OCI-LY7 (cell line): ENCODE results near the gene HSPA1L. TPM values are rescaled to one million over a fixed set of nuclear protein-coding genes. Genes with fewer than 3 reads are reported as not detected.
"Not testable (repeated sequence)": the region's sequence is repeated elsewhere in the genome, so short reads cannot be mapped to it uniquely, and the experiment has no call there.

Experiments
- BruUV-seq: library from RNA; stranded (reverse); fragments of 400-500 nt; replicated peaks from 2 replicates; lab custom pipeline; 2021; lab: Mats Ljungman, UMichigan
- CTCF ChIA-PET: fragments of 300-600 bp; sonication (Branson Sonifier 250); formaldehyde crosslinking; loops from one replicate; lab custom pipeline; 2022; ENCODE audit warnings: antibody characterized with exemption; ENCODE audit not compliant: unreplicated experiment; lab: Charles Lee
- POLR2A ChIA-PET: fragments of 300-600 bp; sonication (Branson Sonifier 250); formaldehyde crosslinking; loops from one replicate; lab custom pipeline; 2022; ENCODE audit warnings: antibody characterized with exemption; lab: Charles Lee
- DNase-seq: peaks from one replicate; pipeline ENCODE4 v3.0.0-alpha.2; 2015; ENCODE audit warnings: low spot score
- H2AFZ ChIP-seq: fragments of 200-600 bp; sonication (generic), shearing (Covaris generic); 2 replicates; pipeline ENCODE4 v1.6.1; 2014; ENCODE audit warnings: mild to moderate bottlenecking, antibody characterized with exemption, low read length, moderate library complexity
- H3K27ac ChIP-seq: fragments of 200-600 bp; sonication (generic); 2 replicates; pipeline ENCODE4 v1.5.1; 2014; ENCODE audit warnings: mixed run types, low read depth, mild to moderate bottlenecking, moderate library complexity, low read length, inconsistent platforms; ENCODE audit not compliant: poor library complexity, severe bottlenecking
- H3K36me3 ChIP-seq: fragments of 200-600 bp; sonication (generic); 2 replicates; pipeline ENCODE4 v1.6.1; 2014; ENCODE audit warnings: mild to moderate bottlenecking, antibody characterized with exemption, low read length, moderate library complexity, mixed read lengths; ENCODE audit not compliant: insufficient read depth
- H3K4me1 ChIP-seq: fragments of 200-600 bp; sonication (generic); 2 replicates; pipeline ENCODE4 v1.5.1; 2014; ENCODE audit warnings: mild to moderate bottlenecking, low read length; ENCODE audit not compliant: insufficient read depth, poor library complexity, severe bottlenecking
- H3K4me2 ChIP-seq: fragments of 200-600 bp; sonication (generic); 2 replicates; pipeline ENCODE4 v1.6.1; 2014; ENCODE audit warnings: mild to moderate bottlenecking, low read length
- H3K4me3 ChIP-seq: fragments of 200-600 bp; sonication (generic); 2 replicates; pipeline ENCODE4 v1.5.1; 2014; ENCODE audit warnings: mild to moderate bottlenecking, low read depth, low read length; ENCODE audit not compliant: poor library complexity, severe bottlenecking
- H3K79me2 ChIP-seq: fragments of 200-600 bp; sonication (generic); 2 replicates; pipeline ENCODE4 v1.6.1; 2016; ENCODE audit warnings: low read depth, mild to moderate bottlenecking, low read length, moderate library complexity, mixed read lengths; ENCODE audit not compliant: insufficient read depth
- H3K9me2 ChIP-seq: fragments of 200-600 bp; sonication (generic); 2 replicates; pipeline ENCODE4 v1.6.1; 2016; ENCODE audit warnings: mild to moderate bottlenecking, low read length, mixed read lengths; ENCODE audit not compliant: insufficient read depth
- H3K9me3 ChIP-seq: fragments of 200-600 bp; sonication (generic); 2 replicates; pipeline ENCODE4 v1.6.1; 2014; ENCODE audit warnings: mild to moderate bottlenecking, mixed run types, low read length, mixed read lengths
- H4K20me1 ChIP-seq: fragments of 200-600 bp; sonication (generic); 2 replicates; pipeline ENCODE4 v1.6.1; 2014; ENCODE audit warnings: mild to moderate bottlenecking, antibody characterized with exemption, low read length, moderate library complexity, mixed read lengths; ENCODE audit not compliant: insufficient read depth
- CTCF ChIP-seq: fragments of 200-600 bp; sonication (generic); conservative IDR thresholded peaks from 2 replicates; pipeline ENCODE4 v1.5.1; 2014; ENCODE audit warnings: mild to moderate bottlenecking, antibody characterized with exemption, low read length, moderate library complexity, mixed read lengths
- EZH2phosphoT487 ChIP-seq: fragments of 200-600 bp; sonication (generic); IDR thresholded peaks from 2 replicates; pipeline ENCODE4 v1.6.1; 2018; ENCODE audit warnings: low read depth, borderline replicate concordance, mild to moderate bottlenecking, mixed run types, antibody characterized with exemption, low read length, moderate library complexity, mixed read lengths
- intact Hi-C: fragments of 100-400 bp; cut with micrococcal nuclease; formaldehyde crosslinking; loops from one replicate; pipeline ENCODE4 v1.10.0; 2022; ENCODE audit not compliant: unreplicated experiment
- total RNA-seq, 2 experiments: library from RNA; depleted of rRNA in 1 of 2; stranded (reverse); fragments of >200 nt in 1 of 2; shearing (Covaris generic) in 1 of 2; gene quantifications; 2 replicates each; pipeline ENCODE4 v1.2.3, GENCODE V29; 2014 to 2022

HSPA1L gene
- total RNA-seq, 2 experiments from 2014 or later: 0.19 to 0.49 TPM

- DNase-seq: no peak
- ChIA-PET CTCF (no interaction called here), POLR2A (interaction anchor here (0.8 to 1.0 kb wide), 2 partner anchors 12 to 117 kb away, joined by 4 read pairs; no protein-coding TSS in a partner anchor)
- Histone ChIP-seq H4K20me1 (peaks cover 3% of the 10 kb centered on the region; the same call in 1 of the 2 replicates), H3K36me3 (peaks cover 26% of the 10 kb centered on the region), H3K27ac (no peak overlapping the region), H2AFZ (no peak overlapping the region), H3K9me2 (no peaks in the 10 kb centered on the region), H3K79me2 (peaks cover 1% of the 10 kb centered on the region; the same call in 1 of the 2 replicates), H3K4me3 (no peak overlapping the region), H3K9me3 (no peaks in the 10 kb centered on the region), H3K4me1 (peaks cover 2% of the 10 kb centered on the region), H3K4me2 (no peak overlapping the region)
- intact Hi-C loops: no loop called here
- BruUV-seq: no TSS peak
- TF ChIP-seq EZH2phosphoT487 (no peak), CTCF (no peak)
These were observed 29.4 kb upstream of the HSPA1L start for GRCh38 chr6:31844507-31844906.

DNA sequence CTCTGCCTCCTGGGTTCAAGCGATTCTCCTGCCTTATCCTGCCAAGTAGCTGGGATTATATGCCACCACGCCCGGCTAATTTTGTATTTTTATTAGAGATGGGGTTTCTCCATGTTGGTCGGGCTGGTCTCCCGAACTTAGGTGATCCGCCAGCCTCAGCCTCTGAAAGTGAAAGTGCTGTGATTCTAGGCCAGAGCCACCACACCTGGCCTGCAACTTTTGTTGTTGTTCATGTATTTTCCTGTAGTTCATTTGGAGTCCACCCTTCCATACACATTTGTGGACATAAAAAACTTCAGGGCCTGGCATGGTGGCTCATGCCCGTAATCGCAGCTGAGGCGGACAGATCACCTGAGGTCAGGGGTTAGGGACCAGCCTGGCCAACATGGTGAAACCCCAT, 27.0 kb upstream of the HSPA1L start:
- H3K27ac ChIP-seq: no peak overlapping the region
- intact Hi-C loops: no loop called here
- H3K4me1 ChIP-seq: peaks cover 25% of the 10 kb centered on the region
- CTCF ChIA-PET: no interaction called here
- no peak overlapping the region for H3K4me2 ChIP-seq
- no peak overlapping the region for H3K4me3 ChIP-seq
- H3K79me2 ChIP-seq: peaks cover 24% of the 10 kb centered on the region
- no TSS peak for BruUV-seq
- H3K36me3 ChIP-seq: peaks cover 50% of the 10 kb centered on the region
- H2AFZ ChIP-seq: no peak overlapping the region
- H4K20me1 ChIP-seq: peaks cover 26% of the 10 kb centered on the region
- POLR2A ChIA-PET: interaction anchor here (0.7 kb wide), 1 partner anchor 11 kb away, joined by 3 read pairs; no protein-coding TSS in a partner anchor
- DNase-seq: peak; percentile 44
- H3K9me2 ChIP-seq: no peaks in the 10 kb centered on the region
- no peaks in the 10 kb centered on the region for H3K9me3 ChIP-seq
- no peak for TF ChIP-seq CTCF

- peaks cover 39% of the 10 kb centered on the region for H4K20me1 ChIP-seq
- peaks cover 73% of the 10 kb centered on the region for H3K36me3 ChIP-seq
- intact Hi-C loops: loop anchor here (10.0 kb wide), 1 partner anchor 345 kb away; the partner anchor contains the start of gene MICB
- BruUV-seq, DNase-seq, H3K27ac ChIP-seq, H3K4me3 ChIP-seq, H3K9me2 ChIP-seq, CTCF ChIA-PET, H2AFZ ChIP-seq, H3K9me3 ChIP-seq: not testable (repeated sequence)
- H3K4me1 ChIP-seq: peaks cover 28% of the 10 kb centered on the region
- POLR2A ChIA-PET: interaction anchor here (1.0 kb wide), 1 partner anchor 19 kb away, joined by 3 read pairs; no protein-coding TSS in a partner anchor
- H3K79me2 ChIP-seq: peaks cover 47% of the 10 kb centered on the region
- H3K4me2 ChIP-seq: 0 out of 2 replicates have a peak overlapping the region, but pooled peaks have one; percentile 96
These were observed 24.7 kb upstream of the HSPA1L start for GRCh38 chr6:31839779-31840126.
